Measurements from ENCODE around the gene TSEN2. TPM values are rescaled to one million over a fixed set of nuclear protein-coding genes. Genes with fewer than 3 reads are reported as not detected.
"Not testable (repeated sequence)": the region's sequence is repeated elsewhere in the genome, so short reads cannot be mapped to it uniquely, and the experiment has no call there.

Gene TSEN2
- total RNA-seq, 2 donors from 2014 or later: 17.7 to 18.4 TPM

- intact Hi-C loops (cut with DNase I, micrococcal nuclease): no loop called here
- ATAC-seq: no peak
Observed at GRCh38 chr3:12521010-12521409, 36.7 kb downstream of the TSEN2 start.

GRCh38 chr3:12522721-12523120, 38.4 kb downstream of the TSEN2 start:
- DNase-seq: no peak
- intact Hi-C loops (cut with DNase I, micrococcal nuclease): no loop called here
- ATAC-seq: peak; percentile 58

More at GRCh38 chr3:12521010-12521409, 36.7 kb downstream of the TSEN2 start:
- DNase-seq: no peak

GRCh38 chr3:12527757-12528143, 43.5 kb downstream of the TSEN2 start:
- no peak for DNase-seq
- intact Hi-C loops (cut with DNase I, micrococcal nuclease): no loop called here
- no peak for ATAC-seq

GRCh38 chr3:12532182-12532581, 47.9 kb downstream of the TSEN2 start:
- DNase-seq: no peak
- intact Hi-C loops (cut with DNase I, micrococcal nuclease): no loop called here
- ATAC-seq: no peak

- no peak for ATAC-seq
- DNase-seq: no peak
- intact Hi-C loops (cut with DNase I, micrococcal nuclease): no loop called here
Observed at GRCh38 chr3:12536423-12536822, 52.1 kb downstream of the TSEN2 start.

GRCh38 chr3:12541625-12542024, 57.3 kb downstream of the TSEN2 start:
- intact Hi-C loops (cut with DNase I, micrococcal nuclease): no loop called here
- ATAC-seq (no peak), DNase-seq (no peak)

- DNase-seq; intact Hi-C loops (cut with DNase I, micrococcal nuclease); ATAC-seq: not testable (repeated sequence)
Observed at GRCh38 chr3:12543497-12543896, 59.2 kb downstream of the TSEN2 start.

GRCh38 chr3:12544652-12545472, 60.6 kb downstream of the TSEN2 start:
- ATAC-seq (peak; percentile 42), DNase-seq (no peak)
- intact Hi-C loops (cut with DNase I, micrococcal nuclease): no loop called here

GRCh38 chr3:12545473-12545791, 61.2 kb downstream of the TSEN2 start, which contains the start of gene MKRN2OS:
TSS of gene MKRN2OS (minus strand) at chr3:12545499. CDS start at chr3:12545464, 35 bp downstream.
- DNase-seq (peak; percentile 74 to 86), ATAC-seq (peak; percentile 95)
- intact Hi-C loops (cut with DNase I, micrococcal nuclease): no loop called here

- ATAC-seq (no peak), DNase-seq (no peak)
- intact Hi-C loops (cut with DNase I, micrococcal nuclease): loop anchor here in 1 of 2 donors (10.0 kb wide), 1 partner anchor 1805 kb away; no protein-coding TSS in a partner anchor
Observed at GRCh38 chr3:12549971-12550760, 65.9 kb downstream of the TSEN2 start.

GRCh38 chr3:12553921-12554391, 69.7 kb downstream of the TSEN2 start:
- DNase-seq: peak; percentile 36 to 43
- intact Hi-C loops (cut with DNase I, micrococcal nuclease): loop anchor here in 1 of 2 donors (10.0 kb wide), 1 partner anchor 1809 kb away; no protein-coding TSS in a partner anchor
- ATAC-seq: no peak

- intact Hi-C loops (cut with DNase I, micrococcal nuclease): loop anchor here in 1 of 2 donors (5.0 to 10.0 kb wide), 2 partner anchors 106 to 1812 kb away; partner anchors contain the start of gene RAF1
- ATAC-seq: no peak
Observed at GRCh38 chr3:12556314-12556689, 72.0 kb downstream of the TSEN2 start.

GRCh38 chr3:12556690-12557472, 72.6 kb downstream of the TSEN2 start, which contains the start of gene MKRN2:
TSS of gene MKRN2 (plus strand) at chr3:12557087. CDS start at chr3:12557151, 64 bp downstream.
- ATAC-seq: peak; percentile 92
- peak; percentile 87 to 88 for DNase-seq
- intact Hi-C loops (cut with DNase I, micrococcal nuclease): loop anchor here in 1 of 2 donors (5.0 to 10.0 kb wide), 2 partner anchors 105 to 1812 kb away; partner anchors contain the start of gene RAF1

More at GRCh38 chr3:12556314-12556689, 72.0 kb downstream of the TSEN2 start:
- no peak for DNase-seq

- ATAC-seq: peak; percentile 30
- no peak for DNase-seq
- intact Hi-C loops (cut with DNase I, micrococcal nuclease): loop anchor here in 1 of 2 donors (5.0 to 10.0 kb wide), 2 partner anchors 105 to 1813 kb away; partner anchors contain the start of gene RAF1
Observed at GRCh38 chr3:12557473-12558100, 73.3 kb downstream of the TSEN2 start.

- peak; percentile 18 for ATAC-seq
- no peak for DNase-seq
- intact Hi-C loops (cut with DNase I, micrococcal nuclease): loop anchor here in 1 of 2 donors (5.0 to 10.0 kb wide), 2 partner anchors 104 to 1814 kb away; partner anchors contain the start of gene RAF1
Observed at GRCh38 chr3:12558706-12559105, 74.4 kb downstream of the TSEN2 start.

GRCh38 chr3:12559520-12559919, 75.2 kb downstream of the TSEN2 start:
- DNase-seq: no peak
- no peak for ATAC-seq
- intact Hi-C loops (cut with DNase I, micrococcal nuclease): loop anchor here in 1 of 2 donors (5.0 to 10.0 kb wide), 2 partner anchors 103 to 1815 kb away; partner anchors contain the start of gene RAF1

- ATAC-seq (no peak), DNase-seq (no peak)
- intact Hi-C loops (cut with DNase I, micrococcal nuclease): no loop called here
Observed at GRCh38 chr3:12560505-12561190, 76.4 kb downstream of the TSEN2 start.

All from left colon (tissue), 2 donors.